GM23338 (cell line): ENCODE results near the gene MCTP2. TPM values are rescaled to one million over a fixed set of nuclear protein-coding genes. Genes with fewer than 3 reads are reported as not detected.
A peak's percentile ranks its signal among the peaks of the same experiment; 100 is the strongest.

ENCODE experiments used
- ATAC-seq: fragments of 200-7000 bp; cut with Tn5 transposase; 3 replicates; pipeline ENCODE4 v1.9.1; 2020
- DNase-seq: peaks from one replicate; pipeline ENCODE4 v3.0.0-alpha.2; 2015; ENCODE audit warnings: low spot score
- H2AFZ ChIP-seq: fragments of 200-600 bp; sonication (generic); 2 replicates; pipeline ENCODE4 v1.8.0; 2016; ENCODE audit warnings: antibody characterized with exemption, mild to moderate bottlenecking, moderate library complexity
- H3F3A ChIP-seq: fragments of 200-600 bp; sonication (generic); replicated peaks from 2 replicates; pipeline ENCODE4 v1.8.0; 2017; ENCODE audit warnings: antibody characterized with exemption, mixed run types, low read depth
- H3K27ac ChIP-seq: fragments of 200-600 bp; sonication (generic); 2 replicates; pipeline ENCODE4 v1.6.1; 2016; ENCODE audit warnings: low read depth
- H3K27me3 ChIP-seq: fragments of 200-600 bp; sonication (generic); 2 replicates; pipeline ENCODE4 v1.8.0; 2016; ENCODE audit warnings: mild to moderate bottlenecking, mixed run types, moderate library complexity; ENCODE audit not compliant: insufficient read depth
- H3K36me3 ChIP-seq: fragments of 200-600 bp; sonication (generic); 2 replicates; pipeline ENCODE4 v1.8.0; 2016; ENCODE audit warnings: mild to moderate bottlenecking; ENCODE audit not compliant: insufficient read depth
- H3K4me1 ChIP-seq: fragments of 200-600 bp; sonication (generic); 2 replicates; pipeline ENCODE4 v1.8.0; 2016; ENCODE audit warnings: mild to moderate bottlenecking, moderate library complexity; ENCODE audit not compliant: insufficient read depth
- H3K4me2 ChIP-seq: fragments of 200-600 bp; sonication (generic); 2 replicates; pipeline ENCODE4 v1.7.1; 2017; ENCODE audit warnings: mixed run types
- H3K4me3 ChIP-seq: fragments of 200-600 bp; sonication (generic); 2 replicates; pipeline ENCODE4 v1.6.1; 2016; ENCODE audit warnings: mixed run types
- H3K79me2 ChIP-seq: fragments of 200-600 bp; sonication (generic); replicated peaks from 2 replicates; pipeline ENCODE4 v1.8.0; 2017; ENCODE audit warnings: mild to moderate bottlenecking; ENCODE audit not compliant: insufficient read depth
- H3K9me2 ChIP-seq: fragments of 200-600 bp; sonication (generic); 2 replicates; pipeline ENCODE4 v1.8.0; 2017; ENCODE audit not compliant: insufficient read depth
- H4K20me1 ChIP-seq: fragments of 200-600 bp; sonication (generic); replicated peaks from 2 replicates; pipeline ENCODE4 v1.8.0; 2017; ENCODE audit warnings: mild to moderate bottlenecking; ENCODE audit not compliant: insufficient read depth
- H3K27ac Mint-ChIP-seq: 2 replicates; pipeline ENCODE4 v1.8.0; 2020; ENCODE audit warnings: inconsistent platforms, mild to moderate bottlenecking, moderate library complexity, mixed read lengths
- H3K27me3 Mint-ChIP-seq: 3 replicates; pipeline ENCODE4 v1.8.0; 2022; ENCODE audit warnings: low read depth, mild to moderate bottlenecking, moderate library complexity, mixed read lengths, inconsistent platforms; ENCODE audit not compliant: insufficient read depth, poor library complexity
- H3K36me3 Mint-ChIP-seq: 3 replicates; pipeline ENCODE4 v1.8.0; 2021; ENCODE audit warnings: low read depth, mild to moderate bottlenecking, inconsistent platforms, moderate library complexity, mixed read lengths
- H3K4me1 Mint-ChIP-seq: 3 replicates; pipeline ENCODE4 v1.8.0; 2020; ENCODE audit warnings: mild to moderate bottlenecking, inconsistent platforms, mixed read lengths
- H3K4me3 Mint-ChIP-seq: 3 replicates; pipeline ENCODE4 v1.8.0; 2021; ENCODE audit warnings: moderate library complexity, mild to moderate bottlenecking, inconsistent platforms, mixed read lengths
- H3K9me3 Mint-ChIP-seq: 3 replicates; pipeline ENCODE4 v1.8.0; 2020; ENCODE audit warnings: moderate library complexity, mild to moderate bottlenecking, inconsistent platforms, mixed read lengths
- CREB1 ChIP-seq: fragments of 250-450 bp; sonication (Bioruptor Pico); IDR thresholded peaks from 2 replicates; pipeline ENCODE4 v1.5.0; 2020; ENCODE audit warnings: low read depth, mild to moderate bottlenecking, moderate library complexity
- EZH2 ChIP-seq: fragments of 200-600 bp; sonication (generic); IDR thresholded peaks from one replicate; pipeline ENCODE4 v1.8.0; 2017; ENCODE audit warnings: antibody characterized with exemption, mild to moderate bottlenecking, low read depth; ENCODE audit not compliant: unreplicated experiment
- NANOG ChIP-seq: IDR thresholded peaks from 2 replicates; pipeline ENCODE4 v1.6.1; 2016; ENCODE audit warnings: antibody characterized with exemption, borderline replicate concordance
- STAT1 ChIP-seq: IDR thresholded peaks from one replicate; pipeline ENCODE4 v1.6.1; 2016; ENCODE audit warnings: antibody characterized with exemption; ENCODE audit not compliant: unreplicated experiment
- ZNF114 ChIP-seq: fragments of 250-450 bp; sonication (Bioruptor Pico); IDR thresholded peaks from 2 replicates; pipeline ENCODE4 v1.5.0; 2020; ENCODE audit warnings: mild to moderate bottlenecking, moderate library complexity
- polyA plus RNA-seq: library from polyadenylated mRNA; unstranded; fragments of >200 nt; fragmentation: Nextera tagmentation; extraction: Ambion mirVana; gene quantifications from 2 replicates; pipeline ENCODE4 v1.2.1, GENCODE V29; 2016
- total RNA-seq: library from RNA; depleted of rRNA; stranded (reverse); fragments of >200 nt; shearing (Covaris generic); gene quantifications from 2 replicates; pipeline ENCODE4 v1.2.3, GENCODE V29; 2014
- TF ChIP-seq, protein P1 (sequence below), 2 experiments: fragments of 200-600 bp in 1 of 2; sonication (generic) in 1 of 2; conservative IDR thresholded peaks; 2 replicates each; pipeline versions ENCODE4 v1.5.1 to v1.6.1; 2016 to 2017; ENCODE audit warnings: antibody characterized with exemption in 2 of 2, low read depth in 2 of 2, mild to moderate bottlenecking in 2 of 2, moderate library complexity in 1 of 2
- TF ChIP-seq, protein P2 (sequence below): IDR thresholded peaks from one replicate; pipeline ENCODE4 v1.6.1; 2018; ENCODE audit warnings: antibody characterized with exemption; ENCODE audit not compliant: unreplicated experiment
- TF ChIP-seq, protein P3 (sequence below): fragments of 250-450 bp; sonication (Bioruptor Pico); IDR thresholded peaks from 2 replicates; pipeline ENCODE4 v1.5.0; 2020; ENCODE audit warnings: mild to moderate bottlenecking, moderate library complexity

The MCTP2 gene
- total and polyA plus RNA-seq, 2 experiments from 2014 or later = 1.8 to 5.5 TPM

DNA sequence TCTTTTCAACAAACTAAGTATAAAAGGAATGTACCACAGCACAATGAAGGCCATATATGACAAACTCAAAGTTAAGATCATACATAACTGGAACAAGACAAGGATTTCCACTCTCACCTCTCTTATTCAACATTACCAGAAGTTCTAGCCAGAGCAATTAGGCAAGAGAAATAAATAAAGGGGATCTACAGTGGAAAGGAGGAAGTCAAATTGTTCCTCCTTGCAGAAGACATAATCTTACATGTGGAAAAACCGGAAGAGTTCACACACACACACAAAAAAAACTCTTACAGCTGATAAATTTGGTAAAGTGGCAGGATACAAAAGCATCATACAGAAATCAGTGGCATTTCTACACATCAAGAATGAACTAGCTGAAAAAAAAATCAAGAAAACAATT lies 277.9 kb downstream of the MCTP2 start:
- no peak overlapping the region for H3K27ac ChIP-seq
- no peaks in the 10 kb centered on the region for H3K36me3 ChIP-seq
- no peaks in the 10 kb centered on the region for H3K9me2 ChIP-seq
- Mint-ChIP-seq H3K9me3 (no peaks in the 10 kb centered on the region; the same call in 1 of the 3 replicates), H3K27me3 (no peaks in the 10 kb centered on the region), H3K4me1 (no peaks in the 10 kb centered on the region), H3K36me3 (no peaks in the 10 kb centered on the region; the same call in 2 of the 3 replicates), H3K27ac (no peak overlapping the region), H3K4me3 (no peak overlapping the region)
- no peaks in the 10 kb centered on the region for H3K4me1 ChIP-seq
- no peak for TF ChIP-seq ZNF114 (CRISPR knock-in tag)
- TF ChIP-seq, protein P1, sequence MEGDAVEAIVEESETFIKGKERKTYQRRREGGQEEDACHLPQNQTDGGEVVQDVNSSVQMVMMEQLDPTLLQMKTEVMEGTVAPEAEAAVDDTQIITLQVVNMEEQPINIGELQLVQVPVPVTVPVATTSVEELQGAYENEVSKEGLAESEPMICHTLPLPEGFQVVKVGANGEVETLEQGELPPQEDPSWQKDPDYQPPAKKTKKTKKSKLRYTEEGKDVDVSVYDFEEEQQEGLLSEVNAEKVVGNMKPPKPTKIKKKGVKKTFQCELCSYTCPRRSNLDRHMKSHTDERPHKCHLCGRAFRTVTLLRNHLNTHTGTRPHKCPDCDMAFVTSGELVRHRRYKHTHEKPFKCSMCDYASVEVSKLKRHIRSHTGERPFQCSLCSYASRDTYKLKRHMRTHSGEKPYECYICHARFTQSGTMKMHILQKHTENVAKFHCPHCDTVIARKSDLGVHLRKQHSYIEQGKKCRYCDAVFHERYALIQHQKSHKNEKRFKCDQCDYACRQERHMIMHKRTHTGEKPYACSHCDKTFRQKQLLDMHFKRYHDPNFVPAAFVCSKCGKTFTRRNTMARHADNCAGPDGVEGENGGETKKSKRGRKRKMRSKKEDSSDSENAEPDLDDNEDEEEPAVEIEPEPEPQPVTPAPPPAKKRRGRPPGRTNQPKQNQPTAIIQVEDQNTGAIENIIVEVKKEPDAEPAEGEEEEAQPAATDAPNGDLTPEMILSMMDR (conservative IDR thresholded peaks at IDR 0.05; ENCODE audit: low read depth in 2 of 2) = no peak
- no peak for TF ChIP-seq STAT1
- TF ChIP-seq, protein P2, sequence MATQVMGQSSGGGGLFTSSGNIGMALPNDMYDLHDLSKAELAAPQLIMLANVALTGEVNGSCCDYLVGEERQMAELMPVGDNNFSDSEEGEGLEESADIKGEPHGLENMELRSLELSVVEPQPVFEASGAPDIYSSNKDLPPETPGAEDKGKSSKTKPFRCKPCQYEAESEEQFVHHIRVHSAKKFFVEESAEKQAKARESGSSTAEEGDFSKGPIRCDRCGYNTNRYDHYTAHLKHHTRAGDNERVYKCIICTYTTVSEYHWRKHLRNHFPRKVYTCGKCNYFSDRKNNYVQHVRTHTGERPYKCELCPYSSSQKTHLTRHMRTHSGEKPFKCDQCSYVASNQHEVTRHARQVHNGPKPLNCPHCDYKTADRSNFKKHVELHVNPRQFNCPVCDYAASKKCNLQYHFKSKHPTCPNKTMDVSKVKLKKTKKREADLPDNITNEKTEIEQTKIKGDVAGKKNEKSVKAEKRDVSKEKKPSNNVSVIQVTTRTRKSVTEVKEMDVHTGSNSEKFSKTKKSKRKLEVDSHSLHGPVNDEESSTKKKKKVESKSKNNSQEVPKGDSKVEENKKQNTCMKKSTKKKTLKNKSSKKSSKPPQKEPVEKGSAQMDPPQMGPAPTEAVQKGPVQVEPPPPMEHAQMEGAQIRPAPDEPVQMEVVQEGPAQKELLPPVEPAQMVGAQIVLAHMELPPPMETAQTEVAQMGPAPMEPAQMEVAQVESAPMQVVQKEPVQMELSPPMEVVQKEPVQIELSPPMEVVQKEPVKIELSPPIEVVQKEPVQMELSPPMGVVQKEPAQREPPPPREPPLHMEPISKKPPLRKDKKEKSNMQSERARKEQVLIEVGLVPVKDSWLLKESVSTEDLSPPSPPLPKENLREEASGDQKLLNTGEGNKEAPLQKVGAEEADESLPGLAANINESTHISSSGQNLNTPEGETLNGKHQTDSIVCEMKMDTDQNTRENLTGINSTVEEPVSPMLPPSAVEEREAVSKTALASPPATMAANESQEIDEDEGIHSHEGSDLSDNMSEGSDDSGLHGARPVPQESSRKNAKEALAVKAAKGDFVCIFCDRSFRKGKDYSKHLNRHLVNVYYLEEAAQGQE = no peak
- no peak for TF ChIP-seq EZH2
- no peak for TF ChIP-seq CREB1 (CRISPR knock-in tag)
- H3K79me2 ChIP-seq = no peaks in the 10 kb centered on the region
- H3K4me2 ChIP-seq = no peak overlapping the region
- no peaks in the 10 kb centered on the region for H3K27me3 ChIP-seq
- no peaks in the 10 kb centered on the region for H4K20me1 ChIP-seq
- DNase-seq (no peak), ATAC-seq (no peak)
- H3F3A ChIP-seq = no peaks in the 10 kb centered on the region
- H2AFZ ChIP-seq = no peak overlapping the region
- H3K4me3 ChIP-seq = no peak overlapping the region

DNA sequence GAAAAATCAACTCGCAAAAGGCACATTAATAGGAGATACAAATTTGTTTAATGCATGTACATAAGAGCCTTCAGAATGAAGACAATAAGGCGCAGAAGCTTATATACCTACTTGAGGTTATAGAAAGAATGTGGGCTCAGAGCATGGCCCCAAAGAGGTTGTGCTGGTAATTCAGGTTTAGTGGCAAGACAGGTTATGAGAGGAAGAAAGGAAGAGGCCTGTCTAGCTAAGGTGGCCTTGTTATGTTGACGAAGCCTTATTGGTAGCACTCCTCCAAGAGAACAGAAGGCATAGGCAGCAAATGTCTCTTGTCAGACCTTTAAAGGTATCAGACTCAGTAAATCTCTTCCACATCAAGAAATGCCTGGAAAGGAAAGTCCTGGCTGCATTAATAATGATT lies 290.8 kb downstream of the MCTP2 start:
- Mint-ChIP-seq H3K27me3 (no peaks in the 10 kb centered on the region), H3K36me3 (no peaks in the 10 kb centered on the region), H3K27ac (no peak overlapping the region), H3K4me3 (no peak overlapping the region), H3K9me3 (no peaks in the 10 kb centered on the region), H3K4me1 (peaks cover 18% of the 10 kb centered on the region)
- Histone ChIP-seq H3K4me3 (no peak overlapping the region), H3F3A (no peaks in the 10 kb centered on the region; the same call in 1 of the 2 replicates), H3K4me2 (no peak overlapping the region), H3K9me2 (peaks cover 8% of the 10 kb centered on the region), H3K4me1 (peaks cover 18% of the 10 kb centered on the region; the same call in 1 of the 2 replicates), H4K20me1 (no peaks in the 10 kb centered on the region), H3K27ac (no peak overlapping the region), H3K27me3 (no peaks in the 10 kb centered on the region), H2AFZ (no peak overlapping the region), H3K36me3 (no peaks in the 10 kb centered on the region), H3K79me2 (no peaks in the 10 kb centered on the region)
- peak; percentile 19 for DNase-seq
- peak; percentile 54 for ATAC-seq
- TF ChIP-seq STAT1 = no peak
- no peak for TF ChIP-seq NANOG
- TF ChIP-seq, protein P3, sequence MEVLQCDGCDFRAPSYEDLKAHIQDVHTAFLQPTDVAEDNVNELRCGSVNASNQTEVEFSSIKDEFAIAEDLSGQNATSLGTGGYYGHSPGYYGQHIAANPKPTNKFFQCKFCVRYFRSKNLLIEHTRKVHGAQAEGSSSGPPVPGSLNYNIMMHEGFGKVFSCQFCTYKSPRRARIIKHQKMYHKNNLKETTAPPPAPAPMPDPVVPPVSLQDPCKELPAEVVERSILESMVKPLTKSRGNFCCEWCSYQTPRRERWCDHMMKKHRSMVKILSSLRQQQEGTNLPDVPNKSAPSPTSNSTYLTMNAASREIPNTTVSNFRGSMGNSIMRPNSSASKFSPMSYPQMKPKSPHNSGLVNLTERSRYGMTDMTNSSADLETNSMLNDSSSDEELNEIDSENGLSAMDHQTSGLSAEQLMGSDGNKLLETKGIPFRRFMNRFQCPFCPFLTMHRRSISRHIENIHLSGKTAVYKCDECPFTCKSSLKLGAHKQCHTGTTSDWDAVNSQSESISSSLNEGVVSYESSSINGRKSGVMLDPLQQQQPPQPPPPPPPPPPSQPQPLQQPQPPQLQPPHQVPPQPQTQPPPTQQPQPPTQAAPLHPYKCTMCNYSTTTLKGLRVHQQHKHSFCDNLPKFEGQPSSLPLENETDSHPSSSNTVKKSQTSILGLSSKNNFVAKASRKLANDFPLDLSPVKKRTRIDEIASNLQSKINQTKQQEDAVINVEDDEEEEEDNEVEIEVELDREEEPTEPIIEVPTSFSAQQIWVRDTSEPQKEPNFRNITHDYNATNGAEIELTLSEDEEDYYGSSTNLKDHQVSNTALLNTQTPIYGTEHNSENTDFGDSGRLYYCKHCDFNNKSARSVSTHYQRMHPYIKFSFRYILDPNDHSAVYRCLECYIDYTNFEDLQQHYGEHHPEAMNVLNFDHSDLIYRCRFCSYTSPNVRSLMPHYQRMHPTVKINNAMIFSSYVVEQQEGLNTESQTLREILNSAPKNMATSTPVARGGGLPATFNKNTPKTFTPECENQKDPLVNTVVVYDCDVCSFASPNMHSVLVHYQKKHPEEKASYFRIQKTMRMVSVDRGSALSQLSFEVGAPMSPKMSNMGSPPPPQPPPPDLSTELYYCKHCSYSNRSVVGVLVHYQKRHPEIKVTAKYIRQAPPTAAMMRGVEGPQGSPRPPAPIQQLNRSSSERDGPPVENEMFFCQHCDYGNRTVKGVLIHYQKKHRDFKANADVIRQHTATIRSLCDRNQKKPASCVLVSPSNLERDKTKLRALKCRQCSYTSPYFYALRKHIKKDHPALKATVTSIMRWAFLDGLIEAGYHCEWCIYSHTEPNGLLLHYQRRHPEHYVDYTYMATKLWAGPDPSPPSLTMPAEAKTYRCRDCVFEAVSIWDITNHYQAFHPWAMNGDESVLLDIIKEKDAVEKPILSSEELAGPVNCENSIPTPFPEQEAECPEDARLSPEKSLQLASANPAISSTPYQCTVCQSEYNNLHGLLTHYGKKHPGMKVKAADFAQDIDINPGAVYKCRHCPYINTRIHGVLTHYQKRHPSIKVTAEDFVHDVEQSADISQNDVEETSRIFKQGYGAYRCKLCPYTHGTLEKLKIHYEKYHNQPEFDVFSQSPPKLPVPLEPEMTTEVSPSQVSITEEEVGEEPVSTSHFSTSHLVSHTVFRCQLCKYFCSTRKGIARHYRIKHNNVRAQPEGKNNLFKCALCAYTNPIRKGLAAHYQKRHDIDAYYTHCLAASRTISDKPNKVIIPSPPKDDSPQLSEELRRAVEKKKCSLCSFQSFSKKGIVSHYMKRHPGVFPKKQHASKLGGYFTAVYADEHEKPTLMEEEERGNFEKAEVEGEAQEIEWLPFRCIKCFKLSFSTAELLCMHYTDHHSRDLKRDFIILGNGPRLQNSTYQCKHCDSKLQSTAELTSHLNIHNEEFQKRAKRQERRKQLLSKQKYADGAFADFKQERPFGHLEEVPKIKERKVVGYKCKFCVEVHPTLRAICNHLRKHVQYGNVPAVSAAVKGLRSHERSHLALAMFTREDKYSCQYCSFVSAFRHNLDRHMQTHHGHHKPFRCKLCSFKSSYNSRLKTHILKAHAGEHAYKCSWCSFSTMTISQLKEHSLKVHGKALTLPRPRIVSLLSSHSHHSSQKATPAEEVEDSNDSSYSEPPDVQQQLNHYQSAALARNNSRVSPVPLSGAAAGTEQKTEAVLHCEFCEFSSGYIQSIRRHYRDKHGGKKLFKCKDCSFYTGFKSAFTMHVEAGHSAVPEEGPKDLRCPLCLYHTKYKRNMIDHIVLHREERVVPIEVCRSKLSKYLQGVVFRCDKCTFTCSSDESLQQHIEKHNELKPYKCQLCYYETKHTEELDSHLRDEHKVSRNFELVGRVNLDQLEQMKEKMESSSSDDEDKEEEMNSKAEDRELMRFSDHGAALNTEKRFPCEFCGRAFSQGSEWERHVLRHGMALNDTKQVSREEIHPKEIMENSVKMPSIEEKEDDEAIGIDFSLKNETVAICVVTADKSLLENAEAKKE (CRISPR knock-in tag) = peak; percentile 26; the same call in 1 of the 2 replicates
